ENCODE measurements around the gene SLC25A13. TPM values are rescaled to one million over a fixed set of nuclear protein-coding genes. Genes with fewer than 3 reads are reported as not detected.

SLC25A13 gene
- polyA plus RNA-seq, 1 of the 3 experiments (the other 2 are of a cell fraction) = 16.0 TPM

DNA sequence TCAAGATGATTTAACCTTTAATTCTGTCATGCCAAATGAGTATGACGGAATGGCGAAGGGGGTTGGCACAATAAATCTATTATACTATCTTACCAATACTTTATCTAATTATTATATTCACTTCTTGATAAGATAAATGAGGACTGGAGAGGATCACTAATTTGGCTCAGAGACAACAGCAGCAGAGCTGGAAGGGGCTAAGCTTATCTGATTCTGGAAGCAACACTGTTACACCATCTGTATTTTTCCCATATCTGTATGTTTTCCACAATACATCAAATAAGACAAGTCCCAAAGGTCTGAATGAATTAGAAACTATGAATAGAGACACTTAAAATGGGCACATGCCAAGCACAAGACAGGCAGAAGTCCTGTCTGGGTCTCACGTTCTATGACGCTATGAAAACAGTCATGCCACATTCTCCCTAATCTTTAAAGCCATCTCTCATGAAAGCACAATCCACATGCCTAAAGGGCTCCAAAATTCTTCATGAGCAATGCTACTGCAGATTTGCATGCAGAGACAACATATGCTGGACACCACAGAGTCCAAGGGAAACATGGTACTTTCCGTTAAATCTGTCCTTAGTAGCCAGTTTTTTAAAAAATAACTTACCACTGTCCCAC is 88.3 kb downstream of the SLC25A13 start:
- Histone ChIP-seq H3K4me2 (no peak overlapping the region), H3K9me3 (no peaks in the 10 kb centered on the region), H3K4me1 (ENCODE audit: control insufficient read depth in 1 of 2, insufficient read depth in 2 of 2, low read depth in 1 of 2, low read length in 1 of 2) (peaks cover 11 to 18% of the 10 kb centered on the region in 2 experiments; a peak in 3 of 4 replicates), H3F3A (replicated peaks; ENCODE audit: insufficient read depth) (no peaks in the 10 kb centered on the region), H3K27me3 (ENCODE audit: insufficient read depth) (no peaks in the 10 kb centered on the region), H3K27ac (ENCODE audit: low read depth in 2 of 2, low read length in 1 of 2) (no peak overlapping the region), H3K4me3 (ENCODE audit: low read depth in 2 of 2, low read length in 1 of 2) (no peak overlapping the region), H3K9ac (no peak overlapping the region), H4K20me1 (ENCODE audit: insufficient read depth) (peaks cover 5% of the 10 kb centered on the region; the same call in 1 of the 2 replicates), H2AFZ (ENCODE audit: low read depth) (no peak overlapping the region), H3K9me2 (no peaks in the 10 kb centered on the region), H3K36me3 (replicated peaks in 1 of 2; ENCODE audit: control insufficient read depth in 1 of 2, insufficient read depth in 2 of 2, low read length in 1 of 2) (peaks cover 5 to 18% of the 10 kb centered on the region in 2 experiments), H3K79me2 (ENCODE audit: insufficient read depth) (peaks cover 29% of the 10 kb centered on the region; the same call in 1 of the 2 replicates)
- WGBS (ENCODE audit: low lambda C conversion rate) = 86% methylated on average over 5 of the region's 5 CpGs
- POLR2A ChIA-PET = no interaction called here
- CTCF ChIA-PET = interaction anchor here (0.7 to 2.2 kb wide), 4 partner anchors 9 to 268 kb away, joined by 3 to 5 read pairs (median 4); no protein-coding TSS in a partner anchor
- DNase-seq = peak; percentile 74
- TF ChIP-seq, protein P1, sequence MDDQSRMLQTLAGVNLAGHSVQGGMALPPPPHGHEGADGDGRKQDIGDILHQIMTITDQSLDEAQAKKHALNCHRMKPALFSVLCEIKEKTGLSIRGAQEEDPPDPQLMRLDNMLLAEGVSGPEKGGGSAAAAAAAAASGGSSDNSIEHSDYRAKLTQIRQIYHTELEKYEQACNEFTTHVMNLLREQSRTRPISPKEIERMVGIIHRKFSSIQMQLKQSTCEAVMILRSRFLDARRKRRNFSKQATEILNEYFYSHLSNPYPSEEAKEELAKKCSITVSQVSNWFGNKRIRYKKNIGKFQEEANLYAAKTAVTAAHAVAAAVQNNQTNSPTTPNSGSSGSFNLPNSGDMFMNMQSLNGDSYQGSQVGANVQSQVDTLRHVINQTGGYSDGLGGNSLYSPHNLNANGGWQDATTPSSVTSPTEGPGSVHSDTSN (IDR thresholded peaks at IDR 0.05) = no peak
- TF ChIP-seq, protein P2, sequence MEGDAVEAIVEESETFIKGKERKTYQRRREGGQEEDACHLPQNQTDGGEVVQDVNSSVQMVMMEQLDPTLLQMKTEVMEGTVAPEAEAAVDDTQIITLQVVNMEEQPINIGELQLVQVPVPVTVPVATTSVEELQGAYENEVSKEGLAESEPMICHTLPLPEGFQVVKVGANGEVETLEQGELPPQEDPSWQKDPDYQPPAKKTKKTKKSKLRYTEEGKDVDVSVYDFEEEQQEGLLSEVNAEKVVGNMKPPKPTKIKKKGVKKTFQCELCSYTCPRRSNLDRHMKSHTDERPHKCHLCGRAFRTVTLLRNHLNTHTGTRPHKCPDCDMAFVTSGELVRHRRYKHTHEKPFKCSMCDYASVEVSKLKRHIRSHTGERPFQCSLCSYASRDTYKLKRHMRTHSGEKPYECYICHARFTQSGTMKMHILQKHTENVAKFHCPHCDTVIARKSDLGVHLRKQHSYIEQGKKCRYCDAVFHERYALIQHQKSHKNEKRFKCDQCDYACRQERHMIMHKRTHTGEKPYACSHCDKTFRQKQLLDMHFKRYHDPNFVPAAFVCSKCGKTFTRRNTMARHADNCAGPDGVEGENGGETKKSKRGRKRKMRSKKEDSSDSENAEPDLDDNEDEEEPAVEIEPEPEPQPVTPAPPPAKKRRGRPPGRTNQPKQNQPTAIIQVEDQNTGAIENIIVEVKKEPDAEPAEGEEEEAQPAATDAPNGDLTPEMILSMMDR (IDR thresholded peaks at IDR 0.05) = no peak
- TF ChIP-seq NRF1 (IDR thresholded peaks at IDR 0.05; ENCODE audit: low read depth, low read length) = no peak
- no peak for TF ChIP-seq MXI1 (IDR thresholded peaks at IDR 0.05; ENCODE audit: low read depth, low read length)
- no peak for TF ChIP-seq GABPA (IDR thresholded peaks at IDR 0.05; ENCODE audit: low read depth)
- TF ChIP-seq, protein P3, sequence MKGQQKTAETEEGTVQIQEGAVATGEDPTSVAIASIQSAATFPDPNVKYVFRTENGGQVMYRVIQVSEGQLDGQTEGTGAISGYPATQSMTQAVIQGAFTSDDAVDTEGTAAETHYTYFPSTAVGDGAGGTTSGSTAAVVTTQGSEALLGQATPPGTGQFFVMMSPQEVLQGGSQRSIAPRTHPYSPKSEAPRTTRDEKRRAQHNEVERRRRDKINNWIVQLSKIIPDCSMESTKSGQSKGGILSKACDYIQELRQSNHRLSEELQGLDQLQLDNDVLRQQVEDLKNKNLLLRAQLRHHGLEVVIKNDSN (IDR thresholded peaks at IDR 0.05; ENCODE audit: borderline replicate concordance, low read depth) = no peak
- peak; percentile 87 for TF ChIP-seq CHD2 (IDR thresholded peaks at IDR 0.05; ENCODE audit: low read length, partially characterized antibody)
- TF ChIP-seq TAF1 (IDR thresholded peaks at IDR 0.05; ENCODE audit: borderline replicate concordance, low read depth, low read length) = no peak
- no peak for TF ChIP-seq MEF2A (IDR thresholded peaks at IDR 0.05; ENCODE audit: borderline replicate concordance, low read depth)
- TF ChIP-seq TCF12 (IDR thresholded peaks at IDR 0.05) = peak; percentile 54
- peak; percentile 96 for TF ChIP-seq RCOR1 (IDR thresholded peaks at IDR 0.05; ENCODE audit: low read length)
- TF ChIP-seq EP300 (IDR thresholded peaks at IDR 0.05; ENCODE audit: borderline replicate concordance in 1 of 2, low read depth in 1 of 2, low read length in 1 of 2) = peak in 1 of 2 experiments; percentile 95; a peak in 2 of 4 replicates
- TF ChIP-seq RFX5 (IDR thresholded peaks at IDR 0.05; ENCODE audit: low read length) = no peak
- TF ChIP-seq SMC3 (IDR thresholded peaks at IDR 0.05; ENCODE audit: low read depth, low read length) = no peak
- peak; percentile 94 for TF ChIP-seq GATA2 (CRISPR knock-in tag; IDR thresholded peaks at IDR 0.05)
- TF ChIP-seq POLR2AphosphoS5 (IDR thresholded peaks at IDR 0.05; ENCODE audit: low read depth, low read length) = no peak
- TF ChIP-seq, protein P4, sequence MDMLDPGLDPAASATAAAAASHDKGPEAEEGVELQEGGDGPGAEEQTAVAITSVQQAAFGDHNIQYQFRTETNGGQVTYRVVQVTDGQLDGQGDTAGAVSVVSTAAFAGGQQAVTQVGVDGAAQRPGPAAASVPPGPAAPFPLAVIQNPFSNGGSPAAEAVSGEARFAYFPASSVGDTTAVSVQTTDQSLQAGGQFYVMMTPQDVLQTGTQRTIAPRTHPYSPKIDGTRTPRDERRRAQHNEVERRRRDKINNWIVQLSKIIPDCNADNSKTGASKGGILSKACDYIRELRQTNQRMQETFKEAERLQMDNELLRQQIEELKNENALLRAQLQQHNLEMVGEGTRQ (IDR thresholded peaks at IDR 0.05; ENCODE audit: borderline replicate concordance, low read depth, low read length) = no peak
- TF ChIP-seq FOXJ3 (CRISPR knock-in tag; IDR thresholded peaks at IDR 0.05) = no peak; the same call in 1 of the 2 replicates
- no peak for TF ChIP-seq EZH2phosphoT487 (IDR thresholded peaks at IDR 0.05; ENCODE audit: borderline replicate concordance, low read depth)
- TF ChIP-seq, protein P5, sequence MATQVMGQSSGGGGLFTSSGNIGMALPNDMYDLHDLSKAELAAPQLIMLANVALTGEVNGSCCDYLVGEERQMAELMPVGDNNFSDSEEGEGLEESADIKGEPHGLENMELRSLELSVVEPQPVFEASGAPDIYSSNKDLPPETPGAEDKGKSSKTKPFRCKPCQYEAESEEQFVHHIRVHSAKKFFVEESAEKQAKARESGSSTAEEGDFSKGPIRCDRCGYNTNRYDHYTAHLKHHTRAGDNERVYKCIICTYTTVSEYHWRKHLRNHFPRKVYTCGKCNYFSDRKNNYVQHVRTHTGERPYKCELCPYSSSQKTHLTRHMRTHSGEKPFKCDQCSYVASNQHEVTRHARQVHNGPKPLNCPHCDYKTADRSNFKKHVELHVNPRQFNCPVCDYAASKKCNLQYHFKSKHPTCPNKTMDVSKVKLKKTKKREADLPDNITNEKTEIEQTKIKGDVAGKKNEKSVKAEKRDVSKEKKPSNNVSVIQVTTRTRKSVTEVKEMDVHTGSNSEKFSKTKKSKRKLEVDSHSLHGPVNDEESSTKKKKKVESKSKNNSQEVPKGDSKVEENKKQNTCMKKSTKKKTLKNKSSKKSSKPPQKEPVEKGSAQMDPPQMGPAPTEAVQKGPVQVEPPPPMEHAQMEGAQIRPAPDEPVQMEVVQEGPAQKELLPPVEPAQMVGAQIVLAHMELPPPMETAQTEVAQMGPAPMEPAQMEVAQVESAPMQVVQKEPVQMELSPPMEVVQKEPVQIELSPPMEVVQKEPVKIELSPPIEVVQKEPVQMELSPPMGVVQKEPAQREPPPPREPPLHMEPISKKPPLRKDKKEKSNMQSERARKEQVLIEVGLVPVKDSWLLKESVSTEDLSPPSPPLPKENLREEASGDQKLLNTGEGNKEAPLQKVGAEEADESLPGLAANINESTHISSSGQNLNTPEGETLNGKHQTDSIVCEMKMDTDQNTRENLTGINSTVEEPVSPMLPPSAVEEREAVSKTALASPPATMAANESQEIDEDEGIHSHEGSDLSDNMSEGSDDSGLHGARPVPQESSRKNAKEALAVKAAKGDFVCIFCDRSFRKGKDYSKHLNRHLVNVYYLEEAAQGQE (IDR thresholded peaks at IDR 0.05; ENCODE audit: low read depth, low read length) = no peak
- no peak for TF ChIP-seq RAD21 (IDR thresholded peaks at IDR 0.05; ENCODE audit: low read length)
- TF ChIP-seq FOXM1 (IDR thresholded peaks at IDR 0.05; ENCODE audit: low read depth) = no peak
- no peak for TF ChIP-seq RXRA (IDR thresholded peaks at IDR 0.05; ENCODE audit: borderline replicate concordance, low read depth)
- no peak for TF ChIP-seq TEAD4 (IDR thresholded peaks at IDR 0.05; ENCODE audit: borderline replicate concordance, insufficient read depth)
